Measurements from ENCODE around the gene CSTPP1.
A peak's percentile ranks its signal among the peaks of the same experiment; 100 is the strongest.
"Not testable (repeated sequence)": the region's sequence is repeated elsewhere in the genome, so short reads cannot be mapped to it uniquely, and the experiment has no call there.

Gene CSTPP1

GRCh38 chr11:47050284-47050683 is 113.7 kb downstream of the CSTPP1 start:
- no peak for DNase-seq (ENCODE audit: low read depth)

- DNase-seq (ENCODE audit: low read depth) = peak; percentile 60
These were observed 114.7 kb downstream of the CSTPP1 start for GRCh38 chr11:47051217-47051616.

GRCh38 chr11:47052165-47052564 is 115.6 kb downstream of the CSTPP1 start:
- no peak for DNase-seq (ENCODE audit: low read depth)

- no peak for DNase-seq (ENCODE audit: low read depth)
These were observed 116.0 kb downstream of the CSTPP1 start for GRCh38 chr11:47052576-47052975.

- DNase-seq (ENCODE audit: low read depth) = no peak
These were observed 119.0 kb downstream of the CSTPP1 start for GRCh38 chr11:47055534-47055933.

GRCh38 chr11:47056261-47056915 is 119.8 kb downstream of the CSTPP1 start:
- peak; percentile 24 for DNase-seq (ENCODE audit: low read depth)

- DNase-seq (ENCODE audit: low read depth) = no peak
These were observed 120.8 kb downstream of the CSTPP1 start for GRCh38 chr11:47057365-47057764.

GRCh38 chr11:47060807-47061206 is 124.2 kb downstream of the CSTPP1 start:
- no peak for DNase-seq (ENCODE audit: low read depth)

GRCh38 chr11:47061429-47062178 is 125.0 kb downstream of the CSTPP1 start:
- DNase-seq (ENCODE audit: low read depth) = no peak

GRCh38 chr11:47062736-47063135 is 126.2 kb downstream of the CSTPP1 start:
- DNase-seq (ENCODE audit: low read depth) = no peak

- no peak for DNase-seq (ENCODE audit: low read depth)
These were observed 130.8 kb downstream of the CSTPP1 start for GRCh38 chr11:47067401-47067800.

- no peak for DNase-seq (ENCODE audit: low read depth)
These were observed 134.2 kb downstream of the CSTPP1 start for GRCh38 chr11:47070769-47071168.

GRCh38 chr11:47071341-47071740 is 134.8 kb downstream of the CSTPP1 start:
- DNase-seq (ENCODE audit: low read depth) = no peak

GRCh38 chr11:47071791-47072261 is 135.3 kb downstream of the CSTPP1 start:
- peak; percentile 12 for DNase-seq (ENCODE audit: low read depth)

GRCh38 chr11:47078751-47079521 is 142.4 kb downstream of the CSTPP1 start:
- peak; percentile 20 for DNase-seq (ENCODE audit: low read depth)

- not testable (repeated sequence) for DNase-seq (ENCODE audit: low read depth)
These were observed 144.2 kb downstream of the CSTPP1 start for GRCh38 chr11:47080775-47081174.

GRCh38 chr11:47083913-47084312 is 147.4 kb downstream of the CSTPP1 start:
- DNase-seq (ENCODE audit: low read depth) = peak; percentile 54

GRCh38 chr11:47087801-47088200 is 151.2 kb downstream of the CSTPP1 start:
- no peak for DNase-seq (ENCODE audit: low read depth)

GRCh38 chr11:47093541-47093940 is 157.0 kb downstream of the CSTPP1 start:
- no peak for DNase-seq (ENCODE audit: low read depth)

- DNase-seq (ENCODE audit: low read depth) = not testable (repeated sequence)
These were observed 160.3 kb downstream of the CSTPP1 start for GRCh38 chr11:47096871-47097270.

GRCh38 chr11:47098223-47098622 is 161.7 kb downstream of the CSTPP1 start:
- DNase-seq (ENCODE audit: low read depth) = not testable (repeated sequence)

- no peak for DNase-seq (ENCODE audit: low read depth)
These were observed 162.8 kb downstream of the CSTPP1 start for GRCh38 chr11:47099214-47099917.

Measured in fibroblast of gingiva (primary cell).